Measurements from ENCODE around the gene NFATC2. TPM values are rescaled to one million over a fixed set of nuclear protein-coding genes. Genes with fewer than 3 reads are reported as not detected.

Gene NFATC2
- total and polyA plus RNA-seq, 2 of the 4 experiments (the other 2 are of a cell fraction), result 0.18 to 0.38 TPM

DNA sequence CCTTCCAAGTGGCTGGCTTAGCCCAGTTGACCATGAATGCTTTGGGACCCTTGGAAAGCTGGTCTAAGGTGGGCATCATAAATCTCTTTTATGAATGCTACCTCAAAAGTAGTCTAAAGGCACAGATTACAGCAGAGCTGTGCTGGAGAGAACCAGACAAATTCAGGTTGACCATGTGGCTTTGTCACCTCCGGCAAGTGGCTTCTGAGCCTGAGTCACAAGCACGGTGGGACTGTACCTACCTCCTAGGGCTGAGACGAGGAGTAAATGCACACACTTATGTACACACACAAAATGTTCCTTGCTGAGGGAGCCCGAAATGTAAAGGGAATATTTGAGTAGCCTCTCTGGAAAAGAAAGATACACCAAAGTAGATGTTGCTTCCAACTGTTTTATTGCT, 155.9 kb downstream of the NFATC2 start:
- no peak overlapping the region for H3K4me2 ChIP-seq (ENCODE audit: low read depth, low read length)
- no peak overlapping the region for H3K23ac ChIP-seq (ENCODE audit: low read depth, low read length)
- in situ Hi-C loops (cut with MboI; ENCODE audit: low sequenced_read_pairs), result no loop called here
- no TSS peak for BruUV-seq (replicated peaks)
- H3K4me1 ChIP-seq (ENCODE audit: control insufficient read depth, insufficient read depth, low read length), result peaks cover 12% of the 10 kb centered on the region
- no peak overlapping the region for H2BK15ac ChIP-seq (ENCODE audit: low read depth, low read length)
- no peak overlapping the region for H2BK20ac ChIP-seq (ENCODE audit: low read depth, low read length)
- no CpG with 5 or more reads among the region's 4 CpGs for WGBS, 2 experiments (ENCODE audit: extremely low coverage in 2 of 2, insufficient read length in 1 of 2)
- no peaks in the 10 kb centered on the region for H4K20me1 ChIP-seq (ENCODE audit: insufficient read depth, low read length)
- intact Hi-C loops (cut with micrococcal nuclease), result loop anchor here (1.0 to 5.0 kb wide), 2 partner anchors 209 to 696 kb away; no protein-coding TSS in a partner anchor
- no peak overlapping the region for H3K18ac ChIP-seq (ENCODE audit: low read depth, low read length)
- dilution Hi-C loops (cut with HindIII; ENCODE audit: low sequenced_read_pairs, unreplicated experiment), result no loop called here
- ChIA-PET POLR2A (ENCODE audit: unreplicated experiment) (no interaction called here), CTCF (interaction anchor here (1.2 to 3.3 kb wide), 3 partner anchors 30 to 209 kb away, joined by 3 to 18 read pairs (median 3); no protein-coding TSS in a partner anchor)
- no peaks in the 10 kb centered on the region for H3K36me3 ChIP-seq (ENCODE audit: control insufficient read depth, insufficient read depth, low read length)
- H3K9ac ChIP-seq (ENCODE audit: low read depth, low read length), result no peak overlapping the region
- no peak overlapping the region for H2AK9ac ChIP-seq (replicated peaks; ENCODE audit: low read depth, low read length, poor library complexity)
- H3K4me3 ChIP-seq (ENCODE audit: insufficient read depth, low read depth, low read length), result no peak overlapping the region
- H3K9me1 ChIP-seq (ENCODE audit: insufficient read depth, low read length), result peaks cover 6% of the 10 kb centered on the region
- no peak overlapping the region for H4K5ac ChIP-seq (ENCODE audit: low read depth, low read length)
- no peak overlapping the region for H2BK120ac ChIP-seq (ENCODE audit: low read depth, low read length)
- DNase-seq (no peak), ATAC-seq (ENCODE audit: low read depth) (no peak)
- H3K56ac ChIP-seq (ENCODE audit: extremely low read depth, insufficient read depth, low read length), result no peak overlapping the region
- no peak overlapping the region for H4K91ac ChIP-seq (ENCODE audit: insufficient read depth, low read depth, low read length)
- no peak overlapping the region for H3K27ac ChIP-seq (ENCODE audit: insufficient read depth, low read length)
- no peak overlapping the region for H2BK5ac ChIP-seq (ENCODE audit: low read depth, low read length, poor library complexity, severe bottlenecking)
- 0 out of 4 replicates have a peak, but pooled peaks cover 0 to 6% of the 10 kb centered on the region in 2 experiments for H3K79me1 ChIP-seq (ENCODE audit: low read depth in 1 of 2, low read length in 2 of 2)
- no peak overlapping the region; a peak in 1 of 4 replicates for H4K8ac ChIP-seq (ENCODE audit: low read depth in 2 of 2, low read length in 2 of 2)
- no peaks in the 10 kb centered on the region for H3K9me3 ChIP-seq (ENCODE audit: control insufficient read depth, insufficient read depth, low read length)
- H3K14ac ChIP-seq (replicated peaks; ENCODE audit: low read depth, low read length), result peak overlapping the region; percentile 63
- TF ChIP-seq NFE2L2 (IDR thresholded peaks at IDR 0.05; ENCODE audit: low read depth, low read length) (no peak), BHLHE40 (IDR thresholded peaks at IDR 0.05; ENCODE audit: low read depth, low read length) (no peak), MAZ (IDR thresholded peaks at IDR 0.05; ENCODE audit: borderline replicate concordance, low read depth, low read length) (no peak), RAD21 (IDR thresholded peaks at IDR 0.05; ENCODE audit: low read length) (no peak), CHD1 (IDR thresholded peaks at IDR 0.05; ENCODE audit: low read depth, low read length) (no peak), FOS (IDR thresholded peaks at IDR 0.05; ENCODE audit: low read depth, low read length) (no peak)
- peak overlapping the region; percentile 81; the same call in 1 of the 2 replicates for H2AK5ac ChIP-seq (ENCODE audit: low read depth, low read length)
- no peak overlapping the region for H2AFZ ChIP-seq (replicated peaks; ENCODE audit: low read length, poor library complexity)
- H3K4ac ChIP-seq (ENCODE audit: low read depth, low read length), result peak overlapping the region; percentile 34
- no peaks in the 10 kb centered on the region for H3K27me3 ChIP-seq (ENCODE audit: control insufficient read depth, insufficient read depth, low read length)

All from IMR-90 (cell line).